Hindlimb muscle (tissue), 1 donor: ENCODE measurements around the gene PHF11. TPM values are rescaled to one million over a fixed set of nuclear protein-coding genes. Genes with fewer than 3 reads are reported as not detected.

Experiments
- DNase-seq: peaks from one replicate; pipeline ENCODE4 v3.0.0-alpha.2; 2013
- polyA plus RNA-seq: library from polyadenylated mRNA; unstranded; fragments of 120-200 nt; gene quantifications from one replicate; pipeline ENCODE4 v1.2.1, GENCODE V29; 2013; ENCODE audit not compliant: insufficient read length

PHF11 gene
- polyA plus RNA-seq, 1 donor, result 24.8 TPM

DNA sequence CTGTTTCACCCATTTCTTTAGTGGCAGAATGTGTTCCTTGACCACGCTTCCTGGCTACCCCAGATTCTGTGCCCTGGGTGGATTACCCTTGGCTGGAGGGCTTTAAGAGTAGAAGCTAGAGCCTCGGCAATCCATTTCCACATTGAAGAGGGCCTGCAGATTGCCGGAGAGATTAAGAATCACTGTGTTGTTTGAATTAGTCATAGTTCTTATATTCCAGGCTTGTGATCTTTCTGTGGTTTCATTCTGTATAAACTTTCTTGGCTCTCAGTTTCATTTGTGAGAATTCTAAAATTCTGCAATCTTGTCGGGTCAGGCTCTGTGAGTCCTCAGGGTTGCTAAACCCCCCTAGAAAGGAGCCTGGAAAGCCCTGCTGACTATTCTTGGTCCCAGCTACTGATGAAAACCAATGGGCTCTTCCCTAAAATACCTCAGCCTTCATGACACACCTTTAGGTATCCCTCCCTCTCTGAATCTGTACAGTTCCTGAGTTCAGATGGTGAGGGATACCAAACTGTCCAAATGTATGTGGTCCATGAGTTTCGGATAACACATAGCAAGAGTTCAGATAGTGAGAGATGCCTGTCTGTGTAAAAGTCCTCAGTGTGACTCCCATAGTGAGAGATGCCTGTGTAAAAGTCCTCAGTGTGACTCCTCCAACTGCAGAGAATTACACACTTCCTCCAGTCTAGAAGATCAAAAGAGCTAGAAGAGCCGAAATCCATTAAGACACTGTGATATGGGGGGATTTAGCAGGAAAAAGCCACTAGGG is 4.3 kb downstream of the PHF11 start:
- no peak for DNase-seq

DNA sequence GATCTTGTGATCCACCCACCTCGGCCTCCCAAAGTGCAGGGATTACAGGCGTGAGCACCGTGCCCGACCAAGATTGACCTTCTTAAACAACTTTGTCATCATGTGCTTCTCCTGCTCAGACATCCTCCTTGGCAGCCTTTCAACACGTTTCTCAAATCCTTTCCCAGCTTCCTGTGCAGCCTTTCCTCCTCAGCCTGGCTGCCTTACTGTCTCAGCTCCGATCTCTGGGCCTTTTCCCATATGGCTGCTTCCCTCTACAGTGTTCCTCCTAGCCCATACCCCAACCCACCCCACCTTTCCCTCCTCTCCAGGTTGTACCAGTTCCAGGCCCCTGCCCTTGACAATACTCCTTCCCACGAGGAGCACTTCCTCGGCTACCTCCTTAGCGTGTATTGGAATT is 7.2 kb downstream of the PHF11 start:
- DNase-seq, result no peak

DNA sequence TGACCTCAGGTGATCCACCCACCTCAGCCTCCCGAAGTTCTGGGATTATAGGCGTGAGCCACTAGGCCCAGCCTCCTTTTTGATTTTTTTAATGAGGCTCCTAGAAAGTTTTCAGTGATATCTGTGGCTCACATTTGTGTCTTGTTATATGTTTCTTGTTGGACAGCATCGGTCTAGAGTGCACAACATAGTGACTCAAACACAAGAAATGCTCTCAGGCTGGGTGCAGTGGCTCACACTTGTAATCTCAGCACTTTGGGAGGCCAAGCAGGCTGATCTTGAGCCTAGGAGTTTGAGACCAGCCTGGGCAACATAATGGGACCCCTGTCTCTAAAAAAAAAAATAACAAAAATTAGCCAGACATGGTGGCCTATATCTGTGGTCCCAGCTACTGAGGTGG is 8.2 kb downstream of the PHF11 start:
- no peak for DNase-seq

DNA sequence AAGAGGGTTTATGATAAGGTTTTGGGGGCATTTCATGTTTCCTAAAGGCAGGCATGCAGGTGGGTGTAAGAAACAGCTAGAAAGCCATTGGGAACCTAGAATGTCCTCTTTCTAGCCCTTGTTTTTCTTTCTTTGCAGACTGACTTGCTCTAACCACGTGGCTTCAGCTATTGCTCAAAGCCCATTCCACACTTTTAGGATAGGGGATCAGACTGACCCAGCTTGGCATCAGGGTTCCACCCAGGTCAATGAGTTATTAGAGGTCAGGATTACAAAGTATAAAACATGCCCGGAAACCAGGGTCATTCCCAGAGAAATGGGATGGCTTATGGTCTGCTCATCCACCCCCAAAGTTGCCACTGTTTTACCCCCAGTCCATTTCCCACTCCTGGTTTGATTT is 16.8 kb downstream of the PHF11 start:
- no peak for DNase-seq

DNA sequence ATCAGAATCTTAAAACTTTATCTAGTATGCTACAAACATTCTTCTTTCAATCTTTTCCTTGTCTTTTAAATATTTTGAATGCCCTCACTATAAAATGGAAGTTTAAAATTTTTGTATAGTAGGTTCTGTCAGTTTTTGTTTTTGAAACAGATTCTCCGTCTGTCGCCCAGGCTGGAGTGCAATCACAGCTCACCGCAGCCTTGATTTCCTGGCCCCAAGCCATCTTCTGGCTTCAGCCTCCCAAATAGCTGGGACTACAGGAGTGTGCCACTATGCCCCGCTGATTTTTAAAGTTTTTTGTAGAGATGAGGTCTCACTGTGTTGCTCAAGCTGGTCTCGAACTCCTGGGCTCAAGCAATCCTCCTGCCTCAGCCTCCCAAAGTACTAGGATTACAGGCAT is 20.7 kb downstream of the PHF11 start:
- no peak for DNase-seq

DNA sequence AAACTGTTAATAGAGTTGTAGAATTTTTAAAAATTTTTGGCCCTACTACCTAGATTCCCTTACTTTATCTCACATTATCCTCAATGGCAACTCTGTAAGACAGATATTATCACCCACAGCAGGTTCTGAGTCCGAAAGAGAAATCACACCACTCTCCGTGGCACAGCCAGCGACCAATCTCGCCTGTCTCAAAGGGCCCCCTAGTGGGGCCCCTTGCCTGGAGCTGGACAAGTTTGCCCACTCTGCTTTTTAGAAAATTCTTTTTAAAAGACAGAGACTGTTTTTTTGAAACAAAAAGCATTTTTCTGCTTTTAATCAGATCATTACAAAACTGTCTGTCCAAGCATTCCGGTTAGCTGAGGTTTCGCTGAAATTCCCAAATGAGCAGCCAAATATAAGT is 21.7 kb downstream of the PHF11 start:
- DNase-seq, result no peak

DNA sequence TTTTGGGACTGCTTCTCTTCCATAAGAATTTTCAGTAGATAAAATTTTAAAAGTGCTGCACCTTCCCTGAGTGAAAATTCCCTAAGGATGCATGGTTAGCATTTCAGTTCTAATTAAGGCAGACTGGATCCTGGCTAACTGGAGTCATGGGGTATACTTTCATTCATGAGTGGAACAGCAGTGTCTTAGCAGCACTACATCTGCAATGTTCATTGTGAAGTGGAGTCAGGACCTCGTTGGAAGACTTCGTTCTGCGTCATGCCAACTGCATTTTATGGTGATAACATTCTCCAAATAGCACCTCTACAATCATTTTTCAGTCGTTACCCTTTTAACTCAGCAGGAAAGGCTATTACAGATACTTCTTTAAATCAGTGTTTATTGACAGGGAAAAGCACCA is 25.5 kb downstream of the PHF11 start:
- DNase-seq, result no peak

DNA sequence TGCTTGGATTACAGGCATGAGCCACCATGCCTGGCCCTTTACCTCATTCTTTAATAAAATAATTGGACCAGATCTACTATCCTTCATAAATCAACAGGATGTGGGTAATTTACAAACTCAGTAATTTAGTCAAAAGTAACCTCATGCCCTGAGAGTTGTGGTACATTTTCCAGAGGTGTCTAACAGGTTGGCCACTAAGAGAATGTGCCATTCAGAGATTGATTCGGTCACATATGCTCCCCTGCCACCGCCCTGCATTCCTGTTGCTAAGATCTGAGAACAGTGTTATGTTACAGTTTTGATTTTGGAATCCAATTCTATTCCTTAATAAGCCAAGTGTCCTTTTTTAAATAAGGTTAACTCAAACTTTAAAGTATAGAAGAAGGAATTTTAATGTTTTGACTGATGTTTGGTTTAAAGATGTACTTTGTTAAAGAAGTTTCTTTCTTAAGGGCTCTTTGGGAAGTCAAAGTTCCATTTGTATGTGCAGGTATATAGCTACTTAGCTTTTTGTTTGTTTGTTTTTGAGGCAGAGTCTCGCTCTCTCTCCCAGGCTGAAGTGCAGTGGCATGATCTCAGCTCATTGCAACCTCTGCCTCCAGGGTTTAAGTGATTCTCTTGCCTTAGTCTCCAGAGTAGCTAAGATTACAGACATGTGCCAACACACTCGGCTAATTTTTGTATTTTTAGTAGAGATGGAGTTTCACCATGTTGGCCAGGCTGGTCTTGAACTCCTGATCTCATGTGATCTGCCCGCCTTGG is 29.2 kb downstream of the PHF11 start:
- DNase-seq, result no peak

DNA sequence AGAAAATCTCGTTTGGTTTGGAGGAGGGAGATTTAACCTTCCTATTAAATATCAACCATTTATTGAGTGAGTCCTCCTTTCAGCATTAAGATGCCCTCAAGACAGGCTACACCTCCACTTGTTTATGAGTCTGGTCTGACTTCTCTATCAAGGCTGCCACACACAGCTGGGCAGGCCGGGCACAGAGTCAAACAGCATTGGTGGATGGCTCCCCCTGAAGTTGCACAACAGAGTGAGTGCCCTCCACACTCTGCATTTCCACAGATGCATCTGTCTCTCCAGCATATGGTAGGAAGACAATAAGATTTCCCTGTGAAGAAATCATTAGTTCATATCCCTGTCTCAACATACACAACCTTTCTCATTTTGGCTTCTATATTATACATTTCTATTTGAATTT is 31.4 kb downstream of the PHF11 start:
- no peak for DNase-seq

DNA sequence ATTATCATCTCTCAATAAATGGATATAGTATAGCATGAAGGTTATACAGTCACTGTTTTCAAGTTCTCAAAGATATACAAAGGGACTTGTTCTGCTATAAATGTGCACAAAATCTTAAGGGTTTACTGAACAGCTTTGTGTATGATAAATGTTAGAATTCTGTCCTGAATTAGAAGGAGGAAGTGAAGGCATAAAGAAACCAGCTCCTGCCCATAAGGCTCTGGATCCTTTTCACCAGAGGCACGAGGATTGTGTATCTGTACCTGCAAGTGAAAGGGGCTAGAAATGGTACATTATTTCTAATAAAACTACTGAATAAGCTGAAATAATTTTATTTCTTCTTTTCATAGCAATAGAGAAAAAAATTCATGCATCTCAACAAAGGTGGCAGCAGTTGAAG is 32.4 kb downstream of the PHF11 start:
- DNase-seq, result no peak

DNA sequence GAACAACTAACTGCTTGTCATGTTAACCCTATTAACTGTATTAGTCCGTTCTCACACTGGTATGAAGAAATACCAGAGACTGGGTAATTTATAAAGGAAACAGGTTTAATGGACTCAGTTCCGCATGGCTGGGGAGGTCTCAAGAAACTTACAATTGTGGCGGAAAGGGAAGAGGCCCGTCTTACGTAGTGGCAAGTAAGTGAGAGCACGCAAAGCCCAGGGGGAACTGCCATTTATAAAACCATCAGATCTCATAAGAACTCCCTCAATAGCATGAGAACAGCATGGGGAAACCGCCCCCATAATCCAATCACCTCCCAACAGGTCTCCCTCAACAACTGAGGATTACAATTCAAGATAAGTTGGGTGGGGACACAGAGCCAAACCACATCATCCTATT is 34.7 kb downstream of the PHF11 start:
- no peak for DNase-seq

DNA sequence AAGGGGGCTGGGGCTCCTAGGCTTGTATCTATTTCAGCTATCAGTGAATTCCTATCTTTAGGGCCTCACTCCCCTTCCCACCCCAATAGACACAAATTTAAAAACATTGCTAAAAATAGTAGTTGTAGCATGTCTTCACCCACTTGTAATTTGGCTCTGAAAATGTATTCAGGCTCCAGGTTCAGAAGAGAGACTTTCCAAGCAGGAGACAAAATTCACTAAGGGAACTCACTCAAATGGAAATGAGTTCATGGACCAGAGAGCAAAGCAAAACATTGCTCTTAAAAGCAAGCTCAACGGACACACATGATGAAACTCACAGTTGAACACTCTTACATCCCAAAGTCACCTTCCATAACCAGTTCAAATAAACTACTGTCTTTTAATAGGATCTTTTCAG is 36.8 kb downstream of the PHF11 start:
- DNase-seq, result no peak

DNA sequence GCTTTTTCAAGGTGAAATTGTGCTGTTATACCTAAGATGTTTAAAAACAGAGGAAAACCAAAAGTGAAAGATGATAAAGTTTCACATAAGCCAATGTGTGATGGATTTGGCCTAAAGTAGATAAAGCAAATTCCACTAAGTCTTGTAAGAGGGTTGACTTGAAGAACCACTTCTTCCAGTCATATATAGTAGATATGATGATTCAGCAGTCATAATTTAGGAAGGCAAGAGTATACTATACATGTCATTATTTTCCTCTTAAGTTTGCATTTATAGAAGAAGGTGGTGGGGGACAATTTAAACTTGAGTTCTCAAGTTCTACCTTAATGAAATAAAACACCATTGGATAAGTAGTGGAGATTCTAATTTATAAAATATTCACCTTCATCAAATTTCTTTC is 37.3 kb downstream of the PHF11 start:
- DNase-seq, result no peak

DNA sequence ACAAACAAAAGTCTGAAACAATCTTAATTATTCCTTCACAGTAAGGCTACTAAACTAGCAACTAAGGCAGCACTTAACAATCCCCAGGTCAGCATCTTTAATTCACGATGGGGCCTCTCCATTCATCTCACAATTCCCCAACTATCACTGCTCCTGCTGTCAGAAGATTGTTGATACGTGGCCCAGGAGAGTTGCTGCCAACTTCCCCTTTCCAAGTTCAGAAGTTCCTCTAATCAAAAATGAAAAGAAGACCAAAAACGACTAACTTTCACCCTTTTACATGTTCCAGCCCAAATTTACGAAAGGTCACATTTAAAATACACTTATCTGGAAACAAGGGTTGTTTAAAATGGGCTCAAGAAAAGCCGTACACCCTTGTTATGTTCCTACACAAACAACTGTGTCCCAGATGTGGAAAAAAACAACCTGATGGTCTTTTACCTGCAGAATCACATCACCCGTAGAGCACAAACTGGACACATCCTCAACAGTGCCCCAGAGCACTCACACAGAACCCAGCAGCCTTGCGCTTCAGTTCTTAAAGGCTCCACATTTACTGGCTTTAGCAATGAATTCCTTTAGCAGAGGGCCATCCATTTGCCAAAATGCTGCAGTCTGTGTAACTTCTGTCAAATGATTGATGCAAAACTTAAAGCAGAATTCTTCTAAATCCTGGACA is 38.0 kb downstream of the PHF11 start:
- no peak for DNase-seq

DNA sequence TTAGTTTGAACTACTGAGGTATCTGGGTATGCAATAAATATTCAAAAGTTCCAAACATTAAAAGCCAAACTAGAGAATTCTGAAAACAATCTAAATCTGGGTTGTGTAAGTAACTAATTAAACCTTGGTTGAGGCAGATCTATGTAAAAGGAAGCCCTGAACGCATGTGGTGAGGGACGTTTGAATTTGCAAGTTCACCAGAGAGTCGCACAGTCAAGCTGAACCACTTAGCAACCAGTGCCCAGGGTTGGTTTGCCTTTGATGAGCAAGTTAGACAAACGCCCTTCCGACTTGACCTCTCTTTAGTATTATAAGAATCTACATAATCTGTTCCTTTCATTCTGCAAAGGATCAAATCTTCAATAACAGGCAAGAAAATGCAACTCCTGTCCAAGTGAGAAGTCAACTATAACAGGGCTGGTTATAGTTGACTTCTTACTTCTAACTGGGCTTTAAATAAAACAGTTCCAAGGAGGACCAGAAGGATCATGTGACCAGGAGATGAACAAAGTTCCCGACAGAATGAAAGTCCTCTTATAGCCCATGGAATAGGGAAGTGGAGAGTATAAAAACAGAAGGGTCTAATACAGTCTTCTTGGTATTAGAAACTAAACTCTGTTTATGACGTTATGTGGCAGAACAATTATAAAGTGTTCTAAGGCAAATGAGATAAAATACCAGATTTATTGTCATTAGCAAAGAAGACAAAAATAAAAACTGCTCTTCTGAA is 40.6 kb downstream of the PHF11 start:
- no peak for DNase-seq

DNA sequence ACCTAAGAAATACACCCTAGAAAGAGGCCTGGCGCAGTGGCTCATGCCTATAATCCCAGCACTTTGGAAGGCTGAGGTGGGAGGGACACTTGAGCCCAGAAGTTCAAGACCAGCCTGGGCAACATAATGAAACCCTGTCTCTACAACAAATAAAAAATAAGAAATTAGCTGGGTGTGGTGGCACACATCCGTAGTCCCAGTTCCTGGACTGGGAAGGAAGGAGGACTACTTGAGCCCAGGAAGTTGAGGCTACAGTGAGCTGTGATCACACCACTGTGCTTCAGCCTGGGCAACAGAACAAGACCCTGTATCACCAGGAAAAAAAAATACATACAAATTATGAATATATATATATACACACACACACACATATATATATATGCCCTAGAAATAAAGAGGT is 42.7 kb downstream of the PHF11 start:
- no peak for DNase-seq

DNA sequence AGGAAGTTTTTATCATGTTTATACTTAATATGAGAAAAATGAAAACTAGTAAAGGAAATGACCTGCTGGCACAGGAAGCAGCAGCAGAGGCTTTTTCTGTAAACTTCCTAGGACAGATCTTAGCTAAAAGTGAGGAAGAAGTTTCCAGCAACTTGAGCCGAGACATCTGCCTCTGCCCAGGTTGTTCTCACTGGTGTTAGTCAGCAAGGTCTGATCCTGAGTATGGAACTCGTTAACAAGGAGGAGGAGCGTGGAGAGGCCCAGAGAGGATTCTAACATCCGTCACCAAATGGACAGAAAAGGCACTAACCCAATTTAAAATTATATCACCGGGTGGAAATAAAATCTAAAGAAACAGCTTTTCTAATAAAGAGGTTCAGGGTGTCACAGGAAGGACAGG is 43.6 kb downstream of the PHF11 start:
- no peak for DNase-seq

DNA sequence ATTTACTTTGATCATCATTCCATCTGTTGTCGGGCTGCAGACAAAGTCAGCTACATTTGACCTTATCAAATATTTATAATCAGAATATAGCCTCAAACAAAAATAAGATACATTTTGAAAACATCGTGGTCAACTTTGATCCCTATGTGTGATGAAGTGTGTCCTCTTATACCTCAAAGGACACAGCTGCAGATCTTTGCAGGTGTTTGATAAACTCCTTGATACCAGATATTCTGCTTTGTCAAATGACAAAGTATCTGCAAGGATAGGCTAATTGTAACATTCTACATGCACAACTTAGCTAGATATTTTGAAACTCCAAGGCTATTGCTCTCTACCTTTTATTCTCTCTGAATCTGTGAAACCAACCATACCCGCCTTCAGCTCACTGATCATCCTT is 44.0 kb downstream of the PHF11 start:
- no peak for DNase-seq

DNA sequence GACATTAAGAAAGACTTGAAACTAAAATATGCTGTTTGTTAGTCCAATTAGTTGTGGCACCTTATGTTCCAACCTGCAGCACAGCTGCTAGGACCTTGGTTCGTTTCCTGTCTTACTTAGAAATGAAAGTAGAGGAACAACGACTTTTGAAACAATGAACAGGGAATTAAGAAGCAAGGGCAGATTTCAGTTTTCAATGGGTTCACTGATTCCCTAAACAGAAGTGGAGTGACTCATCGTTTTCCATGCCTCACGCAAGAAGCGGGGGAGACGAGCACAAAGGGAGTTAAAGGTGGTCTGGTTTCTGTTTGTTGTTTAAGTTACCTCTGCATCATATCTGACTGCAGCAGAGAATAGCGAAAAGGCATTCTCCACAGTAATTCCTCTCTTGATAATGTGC is 44.8 kb downstream of the PHF11 start:
- no peak for DNase-seq

DNA sequence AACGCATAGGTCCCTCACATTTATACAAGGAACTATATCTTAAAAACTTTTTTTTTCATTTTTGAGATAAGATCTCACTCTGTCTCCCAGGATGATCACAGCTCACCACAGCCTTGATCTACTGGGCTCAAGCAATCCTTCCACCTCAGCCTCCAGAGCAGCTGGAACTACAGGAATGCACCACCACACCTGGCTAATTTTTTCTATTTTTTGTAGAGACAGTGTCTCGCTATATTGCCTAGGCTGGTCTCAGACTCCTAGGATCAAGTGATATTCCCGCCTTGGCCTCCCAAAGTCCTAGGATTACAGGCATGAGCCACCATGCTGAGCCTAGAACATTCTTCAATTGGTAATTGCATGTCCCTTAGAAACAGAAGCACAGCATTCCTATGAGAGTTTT is 47.9 kb downstream of the PHF11 start:
- no peak for DNase-seq

DNA sequence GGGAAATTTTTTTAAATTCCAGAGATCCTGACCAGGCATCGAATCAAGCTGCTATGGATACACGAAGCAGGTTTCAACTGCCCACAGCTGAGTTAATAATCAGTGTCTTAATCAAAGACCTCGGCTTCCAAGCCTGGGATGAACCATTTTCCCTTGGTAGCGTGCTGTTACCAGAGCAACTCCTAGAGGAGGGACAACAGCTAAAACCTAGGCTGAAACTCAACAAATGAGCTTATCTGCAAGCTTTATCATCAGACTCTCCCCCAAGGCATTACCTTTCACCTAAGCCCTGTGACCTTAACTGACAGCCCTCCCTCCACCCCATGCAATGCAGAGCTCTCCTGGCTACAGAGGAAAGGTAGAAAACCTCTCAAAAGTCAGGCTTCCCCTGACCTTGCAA is 49.9 kb downstream of the PHF11 start:
- DNase-seq, result no peak

DNA sequence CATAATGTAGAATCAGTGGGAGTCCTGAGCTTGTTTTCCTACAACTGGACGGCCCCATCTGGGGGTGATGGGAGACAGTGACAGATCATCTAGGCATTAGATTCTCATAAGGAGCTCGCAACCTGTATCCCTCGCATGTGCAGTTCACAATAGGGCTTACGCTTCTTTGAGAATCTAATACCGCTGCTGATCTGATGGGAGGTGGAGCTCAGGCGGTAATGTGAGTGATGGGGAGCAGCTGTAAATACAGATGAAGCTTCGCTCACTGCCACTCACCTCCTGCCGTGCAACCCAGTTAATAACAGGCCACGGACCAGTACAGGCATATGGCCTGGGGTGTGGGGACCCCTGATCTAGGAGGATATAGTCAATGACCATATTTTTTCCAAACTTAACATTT is 50.8 kb downstream of the PHF11 start:
- no peak for DNase-seq

DNA sequence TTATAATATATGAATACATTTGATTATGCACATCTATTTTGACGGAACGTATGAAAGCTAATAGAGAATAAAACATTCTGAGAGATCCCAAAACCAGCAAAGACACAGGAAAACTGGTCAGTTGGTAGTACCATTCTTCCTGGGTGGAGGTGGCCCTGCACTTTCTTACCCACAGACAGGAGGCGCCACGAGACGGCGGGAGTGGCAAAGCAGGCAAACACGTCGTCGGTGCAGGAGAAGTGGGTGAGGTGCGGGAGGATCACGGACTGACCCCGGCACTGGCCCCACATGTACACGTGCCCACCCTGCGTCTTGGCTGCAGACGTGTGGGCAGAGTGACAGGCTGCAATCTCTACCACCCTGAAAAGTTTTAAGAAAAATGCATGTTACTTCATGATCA is 53.5 kb downstream of the PHF11 start:
- no peak for DNase-seq
